OCI-LY3 (cell line): ENCODE data around the gene CAPNS2.
"Not testable (repeated sequence)": the region's sequence is repeated elsewhere in the genome, so short reads cannot be mapped to it uniquely, and the experiment has no call there.

Experiments used
- H2AFZ ChIP-seq: fragments of 200-600, 300-600 bp; shearing (Covaris generic); 2 replicates; pipeline ENCODE4 v1.6.0; 2014; ENCODE audit warnings: antibody characterized with exemption, low read depth, low read length
- H3K27ac ChIP-seq: fragments of 200-600, 300-600 bp; sonication (generic); 2 replicates; pipeline ENCODE4 v1.5.1; 2014; ENCODE audit warnings: mild to moderate bottlenecking, low read length, moderate library complexity, mixed read lengths
- H3K27me3 ChIP-seq: fragments of 200-600, 300-600 bp; sonication (generic); 2 replicates; pipeline ENCODE4 v1.6.1; 2014; ENCODE audit warnings: low read depth, low read length, mixed read lengths
- H3K36me3 ChIP-seq: fragments of 200-600, 300-600 bp; sonication (generic); replicated peaks from 2 replicates; pipeline ENCODE3; 2014; ENCODE audit warnings: low read depth, low read length, mixed read lengths
- H3K4me1 ChIP-seq: fragments of 300-600, 200-600 bp; sonication (generic); 2 replicates; pipeline ENCODE4 v1.6.1; 2014; ENCODE audit warnings: low read length, mixed read lengths
- H3K4me2 ChIP-seq: fragments of 200-600, 300-600 bp; sonication (generic); 2 replicates; pipeline ENCODE4 v1.6.1; 2014; ENCODE audit warnings: low read length, mixed read lengths
- H3K4me3 ChIP-seq: fragments of 300-600, 200-600 bp; sonication (generic); 2 replicates; pipeline ENCODE4 v1.5.1; 2014; ENCODE audit warnings: antibody characterized with exemption, mild to moderate bottlenecking, low read length, moderate library complexity
- H3K79me2 ChIP-seq: fragments of 300-600, 200-600 bp; shearing (Covaris generic); 2 replicates; pipeline ENCODE4 v1.6.1; 2014; ENCODE audit warnings: mild to moderate bottlenecking, low read length, mixed read lengths
- H3K9ac ChIP-seq: fragments of 300-600, 200-600 bp; shearing (Covaris generic); 2 replicates; pipeline ENCODE4 v1.6.0; 2014; ENCODE audit warnings: mild to moderate bottlenecking, low read length, moderate library complexity
- H3K9me3 ChIP-seq: fragments of 200-600, 300-600 bp; shearing (Covaris generic); 2 replicates; pipeline ENCODE4 v1.6.1; 2014; ENCODE audit warnings: low read length, mixed read lengths; ENCODE audit not compliant: insufficient read depth
- H4K20me1 ChIP-seq: fragments of 200-600, 300-600 bp; sonication (generic); 2 replicates; pipeline ENCODE4 v1.6.1; 2016; ENCODE audit warnings: low read length, mixed read lengths; ENCODE audit not compliant: insufficient read depth
- EZH2phosphoT487 ChIP-seq: fragments of 200-600 bp; shearing (Covaris generic); IDR thresholded peaks from 2 replicates; pipeline ENCODE4 v1.6.1; 2018; ENCODE audit warnings: antibody characterized with exemption, mixed run types, low read depth
- TF ChIP-seq, protein P1 (sequence below): fragments of 200-600, 300-600 bp; sonication (generic); IDR thresholded peaks from 2 replicates; pipeline ENCODE4 v1.5.1; 2014; ENCODE audit warnings: antibody characterized with exemption, low read length, low read depth

CAPNS2 gene

DNA sequence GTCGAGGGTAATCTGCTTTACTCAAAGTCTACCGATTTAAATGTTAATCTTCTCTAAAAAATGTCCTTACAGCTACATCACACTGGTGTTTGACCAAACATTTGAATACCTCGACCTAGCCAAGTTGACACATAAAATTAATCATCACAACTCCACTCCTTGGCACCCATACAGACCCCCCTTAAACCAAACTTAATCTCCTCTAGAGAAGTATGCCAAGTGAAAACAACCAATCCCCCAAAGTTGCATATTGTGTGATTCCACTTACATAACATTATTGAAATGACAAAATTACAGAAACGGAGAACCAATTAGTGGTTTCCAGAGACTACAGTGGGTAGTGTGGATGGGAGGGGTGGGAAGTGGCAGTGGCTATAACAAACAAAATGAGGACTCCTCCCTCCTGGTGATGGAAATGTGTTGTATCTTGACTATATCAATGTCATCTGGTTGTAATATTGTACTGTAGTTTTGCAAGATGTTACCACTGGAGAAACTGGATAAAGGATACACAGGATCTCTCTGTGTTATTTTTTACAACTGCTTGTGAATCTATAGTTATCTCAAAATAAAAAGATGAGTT, 39.4 kb downstream of the CAPNS2 start:
- H3K36me3 ChIP-seq, result no peaks in the 10 kb centered on the region
- TF ChIP-seq, protein P1, sequence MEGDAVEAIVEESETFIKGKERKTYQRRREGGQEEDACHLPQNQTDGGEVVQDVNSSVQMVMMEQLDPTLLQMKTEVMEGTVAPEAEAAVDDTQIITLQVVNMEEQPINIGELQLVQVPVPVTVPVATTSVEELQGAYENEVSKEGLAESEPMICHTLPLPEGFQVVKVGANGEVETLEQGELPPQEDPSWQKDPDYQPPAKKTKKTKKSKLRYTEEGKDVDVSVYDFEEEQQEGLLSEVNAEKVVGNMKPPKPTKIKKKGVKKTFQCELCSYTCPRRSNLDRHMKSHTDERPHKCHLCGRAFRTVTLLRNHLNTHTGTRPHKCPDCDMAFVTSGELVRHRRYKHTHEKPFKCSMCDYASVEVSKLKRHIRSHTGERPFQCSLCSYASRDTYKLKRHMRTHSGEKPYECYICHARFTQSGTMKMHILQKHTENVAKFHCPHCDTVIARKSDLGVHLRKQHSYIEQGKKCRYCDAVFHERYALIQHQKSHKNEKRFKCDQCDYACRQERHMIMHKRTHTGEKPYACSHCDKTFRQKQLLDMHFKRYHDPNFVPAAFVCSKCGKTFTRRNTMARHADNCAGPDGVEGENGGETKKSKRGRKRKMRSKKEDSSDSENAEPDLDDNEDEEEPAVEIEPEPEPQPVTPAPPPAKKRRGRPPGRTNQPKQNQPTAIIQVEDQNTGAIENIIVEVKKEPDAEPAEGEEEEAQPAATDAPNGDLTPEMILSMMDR, result no peak
- TF ChIP-seq EZH2phosphoT487, result no peak
- H3K4me1 ChIP-seq, result no peaks in the 10 kb centered on the region
- no peaks in the 10 kb centered on the region for H4K20me1 ChIP-seq
- H2AFZ ChIP-seq, result no peak overlapping the region
- H3K4me2 ChIP-seq, result no peak overlapping the region
- H3K4me3 ChIP-seq, result no peak overlapping the region
- no peaks in the 10 kb centered on the region for H3K27me3 ChIP-seq
- H3K79me2 ChIP-seq, result no peaks in the 10 kb centered on the region
- H3K9me3 ChIP-seq, result no peaks in the 10 kb centered on the region
- no peak overlapping the region for H3K9ac ChIP-seq
- H3K27ac ChIP-seq, result no peak overlapping the region

DNA sequence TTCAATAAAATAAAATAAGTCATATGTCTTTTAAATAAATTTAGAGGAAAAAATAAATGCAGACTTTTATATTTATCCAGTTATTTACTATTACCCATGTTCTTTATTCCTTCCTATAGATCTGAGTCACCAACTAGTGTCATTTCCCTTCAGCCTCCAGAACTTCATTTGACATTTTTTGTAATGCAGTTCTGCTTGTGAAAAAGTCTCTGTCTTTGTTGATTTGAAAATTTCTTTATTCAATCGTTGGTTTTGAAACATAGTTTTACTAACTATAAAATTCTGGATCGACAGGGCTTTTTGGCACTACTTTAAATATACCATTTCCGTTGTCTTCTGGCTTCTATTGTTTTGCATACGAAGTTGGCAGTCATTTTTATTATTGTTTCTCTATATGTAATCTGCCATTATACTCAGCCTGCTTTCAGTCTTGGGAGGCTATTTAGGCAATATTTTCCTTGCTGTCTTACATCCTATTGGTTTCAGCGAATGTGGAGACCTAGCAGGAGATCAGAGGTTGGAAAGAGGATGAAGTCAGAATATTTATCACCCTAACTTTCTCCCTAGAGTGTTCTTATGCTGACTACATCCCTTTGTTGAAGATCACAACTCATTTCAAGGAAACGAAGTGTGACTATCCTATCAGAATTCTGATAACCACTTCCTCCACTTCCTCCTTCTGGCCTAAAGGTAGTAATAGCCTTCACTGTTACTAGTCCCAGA, 47.3 kb downstream of the CAPNS2 start:
- Histone ChIP-seq H3K9me3 (no peaks in the 10 kb centered on the region), H3K4me1 (no peaks in the 10 kb centered on the region), H3K4me2 (no peak overlapping the region), H2AFZ (no peak overlapping the region), H3K36me3 (no peaks in the 10 kb centered on the region), H3K27ac (no peak overlapping the region), H3K9ac (no peak overlapping the region), H3K4me3 (no peak overlapping the region), H3K79me2 (no peaks in the 10 kb centered on the region), H3K27me3 (no peaks in the 10 kb centered on the region), H4K20me1 (no peaks in the 10 kb centered on the region)
- TF ChIP-seq, protein P1, result no peak
- no peak for TF ChIP-seq EZH2phosphoT487

DNA sequence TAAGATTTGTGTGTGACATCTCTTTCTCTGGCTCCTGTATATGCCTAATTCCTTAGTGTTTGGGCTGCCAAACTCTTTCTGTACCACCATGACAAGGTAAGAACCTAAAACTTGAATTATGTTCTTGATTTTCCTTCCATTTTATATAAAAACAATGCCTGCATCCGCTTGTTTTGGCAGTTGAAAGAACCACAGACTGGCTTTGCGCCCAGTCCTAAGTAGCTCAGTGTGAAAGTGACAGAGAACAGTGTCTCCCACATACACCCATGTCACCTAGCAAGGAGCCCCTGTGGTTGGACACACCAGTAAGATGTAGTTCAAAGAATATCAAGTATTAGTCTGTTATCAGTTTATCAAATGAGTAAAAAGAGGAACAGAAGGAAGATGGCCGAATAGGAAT, 48.6 kb downstream of the CAPNS2 start:
- Histone ChIP-seq H3K9me3 (no peaks in the 10 kb centered on the region), H3K9ac (no peak overlapping the region), H2AFZ (no peak overlapping the region), H4K20me1 (no peaks in the 10 kb centered on the region), H3K27me3 (no peaks in the 10 kb centered on the region), H3K27ac (no peak overlapping the region), H3K36me3 (no peaks in the 10 kb centered on the region), H3K4me3 (no peak overlapping the region), H3K4me2 (no peak overlapping the region), H3K4me1 (no peaks in the 10 kb centered on the region), H3K79me2 (no peaks in the 10 kb centered on the region)
- TF ChIP-seq, protein P1, result no peak
- no peak for TF ChIP-seq EZH2phosphoT487

DNA sequence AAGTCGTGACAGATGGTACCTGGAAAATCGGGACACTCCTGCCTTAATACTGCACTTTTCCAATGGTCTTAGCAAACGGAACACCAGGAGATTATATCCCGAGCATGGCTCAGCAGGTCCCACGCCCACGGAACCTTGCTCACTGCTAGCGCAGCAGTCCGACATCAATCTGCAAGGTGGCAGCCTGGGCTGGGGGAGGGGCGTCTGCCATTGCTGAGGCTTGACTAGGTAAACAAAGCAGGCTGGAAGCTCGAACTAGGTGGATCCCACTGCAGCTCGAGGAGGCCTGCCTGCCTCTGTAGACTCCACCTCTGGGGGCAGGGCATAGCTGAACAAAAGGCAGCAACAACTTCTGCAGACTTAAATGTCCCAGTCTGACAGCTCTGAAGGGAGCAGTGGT, 49.2 kb downstream of the CAPNS2 start:
- H3K9ac ChIP-seq, H3K79me2 ChIP-seq, H3K4me2 ChIP-seq, H3K27me3 ChIP-seq, H2AFZ ChIP-seq, H3K4me3 ChIP-seq, H3K36me3 ChIP-seq, H3K9me3 ChIP-seq, H3K4me1 ChIP-seq, H4K20me1 ChIP-seq, H3K27ac ChIP-seq: not testable (repeated sequence)
